ENCODE measurements around the gene MOCS1. TPM values are rescaled to one million over a fixed set of nuclear protein-coding genes. Genes with fewer than 3 reads are reported as not detected.

The MOCS1 gene
- total RNA-seq, 4 donors from 2014 or later: 10.2 to 58.9 (median 20.3) TPM

DNA sequence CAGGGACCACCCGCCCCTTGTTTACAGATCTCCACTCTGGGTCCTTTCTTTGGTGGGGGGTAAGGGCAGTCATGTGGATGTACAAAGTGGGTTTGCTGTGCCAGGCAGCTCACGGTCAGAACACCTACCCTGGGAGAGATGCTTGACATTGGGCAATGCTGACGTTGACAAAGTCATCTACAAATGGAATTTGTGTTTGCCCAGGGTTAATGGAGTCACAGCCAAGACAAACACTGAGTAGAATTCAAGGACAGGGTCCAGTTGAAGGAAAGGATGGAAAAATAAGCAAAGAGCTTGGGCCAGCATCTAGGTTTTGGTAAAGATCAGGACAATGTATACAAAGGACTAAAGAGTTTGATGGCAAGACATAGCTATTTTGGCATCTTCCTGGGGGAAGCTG, 54.7 kb downstream of the MOCS1 start:
- Histone ChIP-seq H3K27ac (no peak overlapping the region), H3K4me3 (no peak overlapping the region), H3K4me1 (peaks cover 0 to 6% of the 10 kb centered on the region in 2 donors), H3K9me3 (no peaks in the 10 kb centered on the region), H3K27me3 (no peaks in the 10 kb centered on the region), H3K36me3 (no peaks in the 10 kb centered on the region)
- intact Hi-C loops (cut with DNase I; ENCODE audit: low total_unique reads): no loop called here
- DNase-seq: no peak
- TF ChIP-seq POLR2A (IDR thresholded peaks at IDR 0.05): no peak
- TF ChIP-seq, protein P1, sequence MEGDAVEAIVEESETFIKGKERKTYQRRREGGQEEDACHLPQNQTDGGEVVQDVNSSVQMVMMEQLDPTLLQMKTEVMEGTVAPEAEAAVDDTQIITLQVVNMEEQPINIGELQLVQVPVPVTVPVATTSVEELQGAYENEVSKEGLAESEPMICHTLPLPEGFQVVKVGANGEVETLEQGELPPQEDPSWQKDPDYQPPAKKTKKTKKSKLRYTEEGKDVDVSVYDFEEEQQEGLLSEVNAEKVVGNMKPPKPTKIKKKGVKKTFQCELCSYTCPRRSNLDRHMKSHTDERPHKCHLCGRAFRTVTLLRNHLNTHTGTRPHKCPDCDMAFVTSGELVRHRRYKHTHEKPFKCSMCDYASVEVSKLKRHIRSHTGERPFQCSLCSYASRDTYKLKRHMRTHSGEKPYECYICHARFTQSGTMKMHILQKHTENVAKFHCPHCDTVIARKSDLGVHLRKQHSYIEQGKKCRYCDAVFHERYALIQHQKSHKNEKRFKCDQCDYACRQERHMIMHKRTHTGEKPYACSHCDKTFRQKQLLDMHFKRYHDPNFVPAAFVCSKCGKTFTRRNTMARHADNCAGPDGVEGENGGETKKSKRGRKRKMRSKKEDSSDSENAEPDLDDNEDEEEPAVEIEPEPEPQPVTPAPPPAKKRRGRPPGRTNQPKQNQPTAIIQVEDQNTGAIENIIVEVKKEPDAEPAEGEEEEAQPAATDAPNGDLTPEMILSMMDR (IDR thresholded peaks at IDR 0.05): no peak

DNA sequence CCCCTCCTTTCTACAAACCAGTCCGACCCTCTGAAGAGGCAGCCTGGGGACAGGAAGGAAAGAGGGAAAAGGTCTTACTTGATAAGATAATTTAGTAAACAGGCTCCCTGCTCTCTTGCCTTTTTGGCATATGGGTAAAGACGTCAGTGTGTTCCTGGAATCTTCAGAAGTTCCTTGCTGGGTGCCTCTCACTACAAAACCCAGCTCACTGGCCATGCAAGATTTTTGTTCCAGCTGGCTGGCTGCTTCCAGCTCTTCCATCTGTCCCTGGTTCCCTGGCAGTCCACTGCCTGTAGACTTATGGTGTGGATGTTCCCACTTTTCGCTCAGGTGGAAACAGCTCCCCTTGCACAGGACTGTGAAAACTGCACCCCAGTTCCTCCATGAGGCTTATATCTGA, 57.4 kb downstream of the MOCS1 start:
- Histone ChIP-seq H3K9me3 (no peaks in the 10 kb centered on the region), H3K4me1 (peaks cover 0 to 1% of the 10 kb centered on the region in 2 donors), H3K27me3 (no peaks in the 10 kb centered on the region), H3K36me3 (no peaks in the 10 kb centered on the region), H3K4me3 (no peak overlapping the region), H3K27ac (no peak overlapping the region)
- DNase-seq: no peak
- intact Hi-C loops (cut with DNase I; ENCODE audit: low total_unique reads): no loop called here
- TF ChIP-seq, protein P1 (IDR thresholded peaks at IDR 0.05): no peak
- TF ChIP-seq POLR2A (IDR thresholded peaks at IDR 0.05): no peak

DNA sequence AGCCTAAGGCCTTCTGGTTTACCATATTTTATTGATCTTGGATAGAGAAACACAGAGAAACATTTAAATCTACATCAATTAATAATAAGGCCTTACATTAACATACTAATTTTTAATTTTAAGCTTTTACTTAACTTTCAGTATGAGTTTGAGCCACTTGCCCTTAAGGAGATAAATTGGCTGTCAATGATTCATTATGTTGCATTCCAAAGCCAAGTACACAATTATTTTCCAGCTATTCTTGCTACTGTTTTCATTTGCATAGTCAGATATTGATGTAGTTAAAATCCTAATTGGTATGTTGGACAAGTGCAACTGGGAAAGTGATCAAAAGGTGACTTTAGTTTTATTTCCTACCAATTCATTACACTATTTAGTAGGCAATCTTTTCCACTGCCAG, 58.2 kb downstream of the MOCS1 start:
- H3K27me3 ChIP-seq: no peaks in the 10 kb centered on the region
- intact Hi-C loops (cut with DNase I; ENCODE audit: low total_unique reads): no loop called here
- H3K36me3 ChIP-seq: no peaks in the 10 kb centered on the region
- no peaks in the 10 kb centered on the region for H3K4me1 ChIP-seq
- no peak for TF ChIP-seq POLR2A (IDR thresholded peaks at IDR 0.05)
- TF ChIP-seq, protein P1 (IDR thresholded peaks at IDR 0.05): no peak
- no peak overlapping the region for H3K27ac ChIP-seq
- H3K4me3 ChIP-seq: no peak overlapping the region
- DNase-seq: no peak
- H3K9me3 ChIP-seq: no peaks in the 10 kb centered on the region

DNA sequence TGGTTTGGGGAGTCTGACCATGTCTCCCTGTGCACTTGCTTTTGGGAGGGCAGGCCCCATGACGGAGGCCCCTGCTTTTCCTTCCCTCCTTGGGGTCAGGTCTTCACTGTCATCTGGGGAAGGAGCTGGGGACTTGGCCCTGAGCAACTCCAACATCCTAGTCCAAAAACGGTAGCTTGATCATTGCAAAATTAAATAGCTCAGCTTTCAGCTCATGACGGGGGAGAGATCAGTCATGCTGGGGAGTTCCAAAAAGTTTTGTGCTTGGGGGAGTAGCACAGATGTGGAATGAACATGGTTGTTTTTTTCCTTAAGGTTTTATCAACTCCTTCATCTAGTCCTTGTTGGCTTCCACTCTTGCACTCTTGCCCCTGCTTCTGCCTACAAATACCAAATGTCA, 60.8 kb downstream of the MOCS1 start:
- no peak for DNase-seq
- Histone ChIP-seq H3K4me1 (no peaks in the 10 kb centered on the region), H3K4me3 (no peak overlapping the region), H3K27ac (no peak overlapping the region), H3K9me3 (no peaks in the 10 kb centered on the region), H3K36me3 (no peaks in the 10 kb centered on the region), H3K27me3 (no peaks in the 10 kb centered on the region)
- TF ChIP-seq POLR2A (IDR thresholded peaks at IDR 0.05): no peak
- TF ChIP-seq, protein P1 (IDR thresholded peaks at IDR 0.05): no peak
- intact Hi-C loops (cut with DNase I; ENCODE audit: low total_unique reads): no loop called here

DNA sequence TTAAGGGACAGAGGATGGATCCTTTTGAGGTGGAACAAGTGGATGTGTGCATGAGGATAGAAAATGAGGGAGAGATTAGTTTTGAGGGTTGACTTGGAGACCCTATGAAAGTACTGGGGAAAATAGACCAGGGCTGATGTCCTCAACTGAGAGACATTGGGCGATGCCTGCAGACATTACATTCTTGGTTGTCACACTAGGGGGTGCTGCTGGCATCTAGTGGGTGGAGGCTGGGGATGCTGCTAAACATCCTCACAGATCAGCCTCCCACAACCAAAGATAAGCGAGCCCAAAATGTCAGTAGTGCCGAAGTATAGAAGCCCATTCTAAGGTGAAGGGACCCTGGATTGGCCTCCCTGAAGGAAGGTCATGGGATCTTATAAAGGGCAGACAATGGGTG, 63.3 kb downstream of the MOCS1 start:
- no peaks in the 10 kb centered on the region for H3K9me3 ChIP-seq
- no peaks in the 10 kb centered on the region for H3K27me3 ChIP-seq
- intact Hi-C loops (cut with DNase I; ENCODE audit: low total_unique reads): no loop called here
- TF ChIP-seq, protein P1 (IDR thresholded peaks at IDR 0.05): no peak
- no peak for TF ChIP-seq POLR2A (IDR thresholded peaks at IDR 0.05)
- H3K4me3 ChIP-seq: no peak overlapping the region
- DNase-seq: no peak
- H3K36me3 ChIP-seq: no peaks in the 10 kb centered on the region
- H3K4me1 ChIP-seq: no peaks in the 10 kb centered on the region
- no peak overlapping the region for H3K27ac ChIP-seq
